T-helper 1 cell treated with Interleukin-12 subunit alpha and Interleukin-12 subunit beta and Interleukin-4 antibody, amounts not matched to agents 30 μg/mL and 1 μg/mL, for 36 hours (primary cell): ENCODE data around the gene SLC38A6.
"Not testable (repeated sequence)": the region's sequence is repeated elsewhere in the genome, so short reads cannot be mapped to it uniquely, and the experiment has no call there.

Experiments
- H3K27ac Mint-ChIP-seq: one replicate; pipeline ENCODE4 v1.8.0; 2021; ENCODE audit warnings: mild to moderate bottlenecking, mixed read lengths
- H3K27me3 Mint-ChIP-seq: one replicate; pipeline ENCODE4 v1.8.0; 2021; ENCODE audit warnings: low read depth, mixed read lengths
- H3K36me3 Mint-ChIP-seq: one replicate; pipeline ENCODE4 v1.8.0; 2021; ENCODE audit warnings: low read depth, mixed read lengths
- H3K4me1 Mint-ChIP-seq: one replicate; pipeline ENCODE4 v1.8.0; 2021; ENCODE audit warnings: low read depth, mixed read lengths
- H3K4me3 Mint-ChIP-seq: one replicate; pipeline ENCODE4 v1.8.0; 2021; ENCODE audit warnings: mild to moderate bottlenecking, moderate library complexity, mixed read lengths
- H3K9me3 Mint-ChIP-seq: one replicate; pipeline ENCODE4 v1.8.0; 2021; ENCODE audit warnings: mixed read lengths

Gene SLC38A6

DNA sequence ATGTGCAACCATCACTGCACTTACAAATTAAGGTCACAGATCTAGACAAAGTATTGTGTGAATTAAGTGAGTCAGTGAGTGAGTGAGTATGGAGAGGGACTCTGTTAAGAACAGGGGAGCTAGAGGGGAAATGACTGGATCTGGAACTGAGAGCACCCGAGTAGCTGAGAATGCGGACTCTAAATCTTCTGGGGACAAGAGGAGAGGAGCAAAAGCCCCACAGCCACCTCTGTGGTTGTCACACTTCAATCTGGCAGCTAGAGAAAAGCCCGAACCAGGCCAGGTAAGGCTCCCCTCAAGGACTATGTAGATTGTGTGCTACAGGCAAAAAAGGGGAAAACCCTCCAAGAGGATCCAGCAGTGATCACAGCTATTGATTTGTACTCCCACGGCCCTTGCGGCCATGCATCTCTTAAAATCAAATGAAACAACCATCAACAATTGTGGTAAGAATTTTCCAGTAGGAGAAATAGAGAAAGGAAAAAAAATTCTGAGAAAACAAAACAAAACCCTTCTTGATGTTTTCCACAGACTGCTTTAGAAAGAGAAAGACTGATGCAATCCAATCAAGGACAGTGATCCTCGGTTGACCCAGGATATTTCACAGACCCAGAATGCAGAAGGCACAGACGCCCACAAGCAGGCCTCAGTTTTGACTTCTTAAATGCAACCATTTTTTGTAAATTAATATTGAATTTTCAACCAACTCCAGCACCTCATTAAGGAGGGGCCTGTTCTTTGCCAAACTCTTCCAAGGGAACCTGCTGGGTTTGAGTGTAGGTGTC is 109.6 kb downstream of the SLC38A6 start:
- H3K4me3 Mint-ChIP-seq = no peak overlapping the region
- H3K4me1 Mint-ChIP-seq = peaks cover 1% of the 10 kb centered on the region
- H3K36me3 Mint-ChIP-seq = peaks cover 3% of the 10 kb centered on the region
- no peak overlapping the region for H3K27ac Mint-ChIP-seq
- H3K27me3 Mint-ChIP-seq = no peaks in the 10 kb centered on the region
- peaks cover 6% of the 10 kb centered on the region for H3K9me3 Mint-ChIP-seq

DNA sequence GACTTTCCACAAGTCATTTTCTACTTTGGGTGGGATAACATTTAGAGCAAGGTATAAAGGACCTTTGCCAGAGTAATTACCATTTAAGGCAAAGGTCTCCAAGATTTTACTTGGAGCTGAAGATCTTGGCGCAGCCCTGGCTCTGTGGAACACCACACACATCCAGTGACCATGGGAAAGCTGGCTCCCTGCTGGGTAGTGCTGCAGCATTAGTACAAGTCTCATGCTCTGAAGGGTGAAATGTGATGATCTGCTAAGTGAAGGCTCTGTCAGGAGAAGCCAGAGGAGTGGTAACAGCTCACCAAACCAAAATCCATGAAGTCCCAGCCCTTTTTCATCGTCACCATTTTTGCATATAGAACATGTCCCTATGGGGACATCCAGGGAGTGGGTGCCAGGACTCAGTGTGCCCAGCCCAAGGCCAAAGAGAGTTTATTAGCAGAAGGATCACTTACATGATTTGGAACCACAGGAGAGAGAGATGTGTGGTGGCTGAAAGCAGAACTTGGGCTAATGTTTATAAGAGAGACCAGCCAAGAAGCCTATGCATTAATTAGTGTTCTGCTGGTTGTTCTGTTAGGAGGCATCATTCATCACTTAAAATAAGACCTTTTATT is 110.7 kb downstream of the SLC38A6 start:
- peaks cover 1% of the 10 kb centered on the region for H3K4me1 Mint-ChIP-seq
- H3K9me3 Mint-ChIP-seq = peaks cover 4% of the 10 kb centered on the region
- no peak overlapping the region for H3K4me3 Mint-ChIP-seq
- peaks cover 3% of the 10 kb centered on the region for H3K36me3 Mint-ChIP-seq
- no peaks in the 10 kb centered on the region for H3K27me3 Mint-ChIP-seq
- no peak overlapping the region for H3K27ac Mint-ChIP-seq

DNA sequence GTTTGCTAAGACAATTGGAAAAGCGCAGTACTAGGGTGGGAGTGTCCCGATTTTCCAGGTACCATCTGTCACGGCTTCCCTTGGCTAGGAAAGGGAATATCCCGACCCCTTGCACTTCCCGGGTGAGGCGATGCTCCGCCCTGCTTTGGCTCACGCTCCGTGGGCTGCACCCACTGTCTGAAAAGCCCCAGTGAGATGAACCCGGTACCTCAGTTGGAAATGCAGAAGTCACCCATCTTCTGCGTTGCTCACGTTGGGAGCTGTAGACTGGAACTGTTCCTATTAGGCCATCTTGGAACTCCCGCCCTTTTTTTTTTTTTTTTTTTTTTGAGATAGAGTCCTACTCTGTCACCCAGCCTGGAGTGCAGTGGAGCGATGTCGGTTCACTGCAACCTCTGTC is 117.1 kb downstream of the SLC38A6 start:
- H3K27ac Mint-ChIP-seq, H3K36me3 Mint-ChIP-seq, H3K27me3 Mint-ChIP-seq, H3K4me3 Mint-ChIP-seq: not testable (repeated sequence)
- Mint-ChIP-seq H3K4me1 (peaks cover 15% of the 10 kb centered on the region), H3K9me3 (peaks cover 19% of the 10 kb centered on the region)

DNA sequence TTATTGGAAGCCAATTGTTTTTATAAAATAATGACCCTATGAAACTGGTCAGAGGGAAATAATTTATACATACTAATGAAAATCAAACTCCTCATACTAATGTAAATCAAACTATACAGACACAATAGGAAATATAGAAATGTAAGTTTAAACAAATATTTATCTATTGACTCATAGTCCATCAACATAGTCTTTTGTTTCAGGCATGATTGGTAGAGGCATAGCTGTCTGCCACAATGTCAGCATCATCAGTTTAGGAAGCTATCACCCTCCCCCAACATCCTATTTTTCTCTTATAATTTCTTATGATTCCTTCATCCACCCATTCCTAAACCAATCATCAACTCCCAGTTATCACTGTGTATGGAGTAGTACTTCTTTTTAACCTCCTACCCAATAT is 117.7 kb downstream of the SLC38A6 start:
- Mint-ChIP-seq H3K27me3 (no peaks in the 10 kb centered on the region), H3K4me3 (no peak overlapping the region), H3K27ac (no peak overlapping the region), H3K4me1 (peaks cover 20% of the 10 kb centered on the region), H3K9me3 (peaks cover 19% of the 10 kb centered on the region), H3K36me3 (peaks cover 3% of the 10 kb centered on the region)

DNA sequence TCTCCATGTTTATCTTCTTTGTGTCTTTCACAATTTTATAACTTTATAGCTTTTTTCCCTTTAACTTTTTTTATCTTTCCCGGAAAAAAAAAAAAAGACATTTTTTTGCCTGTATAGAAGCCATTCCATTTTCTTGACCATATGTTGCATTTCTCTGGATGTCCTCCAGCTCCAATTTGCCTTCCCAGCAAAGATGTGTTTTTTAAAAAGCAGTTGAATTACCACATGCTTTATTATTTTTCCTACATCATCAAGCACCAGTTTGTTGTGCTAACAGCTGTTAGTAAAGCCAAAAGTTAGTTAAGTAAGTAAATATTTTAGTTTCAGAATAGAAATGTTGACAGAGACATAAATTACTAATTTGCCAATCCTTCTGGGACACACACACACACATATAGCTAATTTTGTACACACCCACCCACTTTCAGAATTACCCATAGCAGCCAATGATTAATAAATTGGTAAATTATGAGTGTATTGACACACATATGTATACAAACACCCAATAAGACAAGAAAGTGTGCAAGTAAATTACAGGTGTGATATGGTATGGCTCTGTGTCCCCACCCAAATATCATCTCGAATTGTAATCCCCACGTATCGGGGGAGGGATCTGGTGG is 118.3 kb downstream of the SLC38A6 start:
- Mint-ChIP-seq H3K27me3 (no peaks in the 10 kb centered on the region), H3K27ac (no peak overlapping the region), H3K9me3 (peaks cover 22% of the 10 kb centered on the region), H3K4me3 (no peak overlapping the region), H3K36me3 (peaks cover 3% of the 10 kb centered on the region), H3K4me1 (peaks cover 25% of the 10 kb centered on the region)

DNA sequence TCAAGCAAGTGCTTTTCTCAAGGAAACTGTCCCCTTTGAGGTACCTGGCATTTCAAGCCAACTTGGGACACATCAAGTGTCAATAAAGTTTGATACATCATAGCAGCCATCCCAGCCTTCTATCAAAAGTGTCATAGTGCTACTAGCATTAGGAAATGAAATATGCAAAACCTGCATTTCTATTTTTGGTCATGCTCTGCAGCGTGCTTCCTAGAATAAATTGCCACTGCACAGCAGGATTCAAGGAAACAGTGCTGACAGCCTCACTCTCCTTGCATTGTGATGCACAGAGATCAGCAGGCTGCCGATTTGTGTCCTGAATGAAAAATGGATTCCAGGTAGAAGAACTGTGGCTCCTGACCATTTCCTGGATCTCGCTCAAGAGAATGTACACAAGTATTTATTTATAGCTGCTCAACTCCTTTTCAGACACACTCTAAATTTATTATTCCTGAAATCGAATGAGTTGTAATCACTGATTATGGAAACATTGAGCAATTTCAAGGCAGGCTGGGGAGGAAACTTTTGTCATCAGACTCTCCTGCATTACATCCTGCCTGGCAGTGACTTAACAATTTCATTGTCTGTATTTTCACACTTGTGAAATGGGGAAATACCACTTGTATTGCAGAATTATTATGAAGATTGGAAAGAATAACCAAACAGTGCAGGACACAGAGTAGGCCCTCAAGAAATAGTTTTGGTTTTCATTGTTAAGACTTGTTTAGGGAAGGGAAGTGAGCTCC is 120.9 kb downstream of the SLC38A6 start:
- peak overlapping the region; percentile 7 for H3K4me3 Mint-ChIP-seq
- no peaks in the 10 kb centered on the region for H3K27me3 Mint-ChIP-seq
- H3K4me1 Mint-ChIP-seq = peaks cover 26% of the 10 kb centered on the region
- H3K36me3 Mint-ChIP-seq = peaks cover 3% of the 10 kb centered on the region
- H3K27ac Mint-ChIP-seq = peak overlapping the region; percentile 86
- peaks cover 31% of the 10 kb centered on the region for H3K9me3 Mint-ChIP-seq
